GM21717 (cell line): ENCODE results near the gene ERC2.

Experiments
- ATAC-seq: cut with Tn5 transposase; IDR thresholded peaks from one replicate; pipeline ENCODE4 v1.9.1; 2021; ENCODE audit warnings: mild to moderate bottlenecking, moderate library complexity; ENCODE audit not compliant: unreplicated experiment

The ERC2 gene

DNA sequence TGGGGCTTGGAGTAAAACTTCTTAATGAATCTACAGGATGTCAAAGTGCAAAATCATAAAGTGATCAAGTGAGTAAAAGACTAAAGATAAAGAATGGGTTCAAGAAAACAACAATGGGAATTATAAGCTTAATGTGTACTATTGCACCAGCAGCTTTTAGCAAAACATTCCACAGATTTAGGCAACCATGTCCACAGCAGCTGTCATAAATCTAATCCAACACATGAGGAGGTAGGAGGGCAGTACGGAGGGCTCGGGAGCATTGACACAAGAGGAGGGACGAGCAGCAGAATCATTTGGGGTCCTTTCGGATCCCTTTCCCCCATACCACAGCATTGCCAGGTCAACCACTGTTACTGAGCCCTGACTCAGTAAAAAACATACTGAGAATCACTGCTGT lies 516.9 kb downstream of the ERC2 start:
- ATAC-seq = no peak

DNA sequence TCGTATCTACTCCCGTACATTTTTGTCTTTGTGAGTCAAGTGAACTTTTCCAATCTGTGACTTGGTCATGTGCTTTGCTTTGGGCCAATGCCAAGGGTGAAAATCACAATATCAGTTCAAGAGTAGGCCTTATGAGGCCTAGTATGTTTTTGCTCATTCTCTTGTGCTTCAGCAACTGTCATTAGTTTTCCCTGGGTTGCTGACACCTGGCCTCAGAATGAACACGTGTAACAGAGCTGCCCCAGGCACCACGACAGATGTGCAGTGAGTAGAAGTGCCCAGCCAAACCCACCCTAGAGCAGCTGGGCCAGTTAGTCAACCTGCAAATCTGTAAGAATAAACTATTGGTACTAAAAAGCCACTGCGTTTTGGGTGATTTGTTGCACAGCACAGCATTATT lies 520.9 kb downstream of the ERC2 start:
- no peak for ATAC-seq

DNA sequence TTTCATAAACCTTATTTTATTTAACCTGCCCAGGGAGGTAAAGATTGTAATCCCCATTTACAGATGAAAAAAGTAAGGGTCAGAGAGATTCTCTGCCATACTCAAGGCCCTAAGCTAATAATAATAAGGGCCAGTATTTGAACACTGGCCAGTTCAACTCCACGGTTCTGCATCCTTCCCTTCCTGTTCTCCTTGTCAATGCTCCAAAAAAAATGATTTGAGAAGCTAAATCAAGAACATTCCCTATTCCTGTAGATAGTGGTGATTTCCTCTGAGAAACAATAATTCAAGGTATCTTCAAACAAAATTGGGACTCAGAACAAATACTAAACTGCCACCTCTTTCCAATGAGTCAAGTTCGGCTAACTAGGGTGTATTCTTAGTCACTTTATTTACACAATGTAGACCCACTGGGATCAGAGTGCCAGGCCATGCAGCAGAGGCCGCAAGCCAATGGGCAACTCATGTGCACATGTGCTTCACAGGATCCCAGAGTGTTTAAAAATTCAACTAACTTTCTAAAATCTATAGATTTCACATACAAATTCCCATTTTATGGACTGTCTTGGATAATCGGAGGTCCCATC lies 521.6 kb downstream of the ERC2 start:
- ATAC-seq = no peak

DNA sequence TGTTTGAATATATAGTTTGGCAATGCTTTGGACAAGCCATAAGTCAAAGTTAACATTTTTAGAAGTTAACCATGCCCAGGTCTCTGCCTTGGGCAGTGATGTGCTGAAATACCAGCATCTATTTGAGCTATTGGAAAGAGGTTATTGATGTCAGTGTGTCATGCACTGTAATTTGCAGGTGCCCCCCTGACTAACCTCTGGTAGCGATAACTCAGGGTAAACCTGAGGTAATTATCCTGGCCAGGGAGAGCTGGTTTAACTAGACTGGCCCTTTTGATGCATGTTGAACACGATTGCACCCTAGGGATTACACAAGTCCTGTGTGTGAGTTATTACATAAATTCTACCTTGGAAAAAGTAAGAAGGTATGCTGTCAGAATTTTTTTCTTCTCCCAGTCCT lies 525.4 kb downstream of the ERC2 start:
- no peak for ATAC-seq

- ATAC-seq = no peak
Measured at GRCh38 chr3:55939287-55939686, 529.0 kb downstream of the ERC2 start.

GRCh38 chr3:55937301-55937700 lies 531.0 kb downstream of the ERC2 start:
- no peak for ATAC-seq

DNA sequence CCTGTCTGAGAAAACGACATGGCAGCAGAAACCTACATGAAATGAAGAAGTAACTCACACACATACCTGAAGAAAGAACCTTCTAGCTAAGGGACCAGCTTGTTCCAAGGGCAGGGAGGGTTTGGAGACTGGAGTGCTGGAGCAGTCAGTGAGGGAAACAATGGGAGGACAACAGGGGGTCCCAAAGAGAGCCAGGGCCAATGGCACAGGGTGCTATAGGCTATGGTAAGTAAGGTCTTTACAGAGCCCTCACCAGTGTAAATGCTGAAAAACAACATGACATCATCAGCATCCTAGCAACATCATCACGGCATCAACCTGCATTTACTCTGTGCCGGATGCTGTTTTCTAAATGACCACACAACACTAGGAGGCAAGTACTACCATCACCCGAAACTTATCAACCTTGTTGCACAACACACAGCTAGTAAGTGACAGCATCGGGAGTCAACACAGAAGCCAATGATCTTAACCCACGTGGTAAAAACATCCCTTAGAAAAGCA lies 531.7 kb downstream of the ERC2 start:
- ATAC-seq = no peak

- ATAC-seq = no peak
Measured at GRCh38 chr3:55935241-55935640, 533.0 kb downstream of the ERC2 start.

DNA sequence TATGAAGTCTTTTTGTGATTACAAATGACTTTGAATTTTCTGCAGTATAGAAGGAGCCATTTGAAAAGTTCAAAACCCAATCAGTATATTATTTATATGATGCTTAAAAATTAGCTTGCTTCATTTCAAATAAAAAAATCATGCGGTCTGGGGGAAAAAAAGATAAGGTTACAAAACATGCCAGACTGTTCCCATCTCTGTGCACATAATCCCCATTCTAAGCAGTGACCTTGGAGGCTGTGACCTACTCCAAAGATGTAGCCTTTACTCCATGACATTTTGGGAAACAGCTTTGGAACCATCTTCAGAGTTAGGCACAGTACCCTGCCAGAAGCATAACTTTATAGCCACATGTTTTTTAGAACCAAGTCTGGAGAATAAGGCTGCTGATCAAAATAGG lies 533.5 kb downstream of the ERC2 start:
- no peak for ATAC-seq

DNA sequence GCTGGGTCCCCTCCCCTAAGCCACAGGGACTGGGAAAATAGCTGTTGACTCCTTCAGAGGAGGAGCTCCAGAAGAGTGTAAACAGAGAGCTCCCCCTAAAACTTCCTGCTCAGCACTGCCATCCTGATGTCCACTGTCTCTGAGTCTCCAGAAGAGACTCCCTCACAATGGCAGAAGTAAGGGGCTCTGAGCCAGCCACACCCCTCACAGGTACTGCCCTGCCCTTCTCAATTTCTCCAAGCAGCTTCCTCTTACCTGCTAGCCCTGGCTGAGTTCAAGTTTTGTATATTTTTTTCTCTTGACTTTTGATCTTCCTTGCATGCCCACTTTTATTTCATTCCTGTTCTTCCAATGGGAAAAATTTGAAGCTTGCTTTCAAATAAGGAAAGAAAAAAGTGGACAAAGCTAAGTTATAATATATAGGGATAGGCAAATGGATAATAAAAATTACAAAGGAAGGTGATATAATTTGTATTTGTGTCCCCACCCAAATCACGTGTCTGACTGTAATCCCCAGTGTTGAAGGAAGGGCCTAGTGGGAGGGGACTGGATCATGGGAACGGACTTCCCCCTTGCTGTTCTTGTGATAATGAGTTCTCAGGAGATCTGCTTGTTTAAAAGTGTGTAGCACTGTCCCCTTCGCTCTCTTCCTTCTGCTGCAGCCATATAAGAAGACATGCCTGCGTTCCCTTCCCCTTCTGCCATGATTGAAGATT lies 539.0 kb downstream of the ERC2 start:
- no peak for ATAC-seq

DNA sequence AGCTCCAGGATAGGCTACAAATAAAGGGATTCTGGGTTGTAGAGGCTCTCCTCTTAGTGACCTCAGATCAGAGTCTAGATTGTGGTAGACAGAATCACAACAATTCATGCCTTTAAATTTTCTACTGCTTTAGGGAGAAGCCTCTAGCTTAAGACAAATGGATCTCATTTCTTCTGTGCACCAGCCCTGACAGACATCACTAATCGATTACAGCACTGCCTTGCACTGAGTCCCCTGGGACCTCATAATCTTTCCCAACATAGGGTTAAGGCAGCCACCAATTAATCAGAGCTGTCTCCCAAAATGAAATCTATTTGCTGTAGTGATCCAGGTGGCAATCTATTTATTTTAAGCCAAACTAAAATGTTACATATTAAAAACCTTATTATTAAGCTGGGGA lies 544.6 kb downstream of the ERC2 start:
- ATAC-seq = no peak

DNA sequence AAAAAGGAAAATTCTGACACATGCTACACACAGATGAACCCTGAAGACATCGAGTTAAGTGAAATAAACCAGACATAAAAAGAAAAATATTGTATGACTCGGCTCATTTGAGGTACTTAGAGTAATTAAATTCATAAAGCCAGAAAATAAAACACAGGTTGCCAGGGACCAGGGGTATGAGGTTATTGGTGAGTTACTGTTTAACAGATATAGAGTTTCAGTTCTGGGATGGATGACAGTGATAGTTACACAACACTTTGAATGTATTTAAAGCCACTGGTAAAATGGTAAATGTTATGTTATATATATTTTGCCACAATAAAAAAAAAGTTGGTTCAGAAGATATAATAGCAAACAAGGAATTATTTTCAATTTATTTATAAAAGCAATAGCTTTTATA lies 545.1 kb downstream of the ERC2 start:
- no peak for ATAC-seq

GRCh38 chr3:55912880-55913279 lies 555.4 kb downstream of the ERC2 start:
- ATAC-seq = no peak

DNA sequence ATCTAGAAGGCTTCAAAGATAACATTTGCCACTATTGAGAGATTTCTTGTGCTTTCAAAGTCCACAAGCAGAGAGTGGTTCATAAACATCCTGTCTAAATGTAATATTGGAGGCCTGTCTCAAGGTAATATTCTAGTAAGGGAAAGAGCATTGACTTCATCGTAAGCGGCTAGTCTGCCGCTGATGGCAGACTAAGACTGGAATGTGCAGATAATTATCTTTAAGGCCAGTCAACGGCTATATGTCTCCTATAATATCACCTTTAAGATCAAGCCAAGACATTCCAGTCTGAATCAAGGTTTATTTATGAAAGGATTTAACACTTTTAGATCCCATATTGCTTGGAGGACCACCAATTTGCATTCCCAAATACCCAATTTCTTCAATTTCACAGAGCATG lies 557.0 kb downstream of the ERC2 start:
- ATAC-seq = no peak

GRCh38 chr3:55910543-55910942 lies 557.7 kb downstream of the ERC2 start:
- no peak for ATAC-seq

- ATAC-seq = no peak
Measured at GRCh38 chr3:55909373-55909772, 558.9 kb downstream of the ERC2 start.

- ATAC-seq = no peak
Measured at GRCh38 chr3:55907616-55908015, 560.7 kb downstream of the ERC2 start.

GRCh38 chr3:55906896-55907295 lies 561.4 kb downstream of the ERC2 start:
- ATAC-seq = no peak

DNA sequence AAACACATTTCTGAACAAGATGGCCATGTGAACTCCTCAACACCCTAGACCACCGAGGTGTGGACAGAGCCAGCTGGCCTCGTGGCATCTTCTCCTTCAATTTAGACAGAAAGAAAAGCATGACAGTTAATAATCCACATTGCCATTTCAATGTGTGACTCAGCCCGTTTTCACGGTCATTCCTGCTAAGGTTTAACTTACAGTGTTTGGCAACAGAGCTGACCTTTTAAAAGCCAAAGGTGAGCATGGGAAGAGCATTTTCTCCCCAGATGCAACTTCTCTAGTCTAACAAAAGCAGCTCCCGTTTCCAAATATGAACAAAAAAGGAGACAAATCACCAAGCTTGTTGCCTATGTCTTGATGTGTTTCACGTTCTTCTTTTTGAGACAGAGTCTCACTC lies 563.6 kb downstream of the ERC2 start:
- ATAC-seq = no peak

- no peak for ATAC-seq
Measured at GRCh38 chr3:55903680-55904079, 564.6 kb downstream of the ERC2 start.

DNA sequence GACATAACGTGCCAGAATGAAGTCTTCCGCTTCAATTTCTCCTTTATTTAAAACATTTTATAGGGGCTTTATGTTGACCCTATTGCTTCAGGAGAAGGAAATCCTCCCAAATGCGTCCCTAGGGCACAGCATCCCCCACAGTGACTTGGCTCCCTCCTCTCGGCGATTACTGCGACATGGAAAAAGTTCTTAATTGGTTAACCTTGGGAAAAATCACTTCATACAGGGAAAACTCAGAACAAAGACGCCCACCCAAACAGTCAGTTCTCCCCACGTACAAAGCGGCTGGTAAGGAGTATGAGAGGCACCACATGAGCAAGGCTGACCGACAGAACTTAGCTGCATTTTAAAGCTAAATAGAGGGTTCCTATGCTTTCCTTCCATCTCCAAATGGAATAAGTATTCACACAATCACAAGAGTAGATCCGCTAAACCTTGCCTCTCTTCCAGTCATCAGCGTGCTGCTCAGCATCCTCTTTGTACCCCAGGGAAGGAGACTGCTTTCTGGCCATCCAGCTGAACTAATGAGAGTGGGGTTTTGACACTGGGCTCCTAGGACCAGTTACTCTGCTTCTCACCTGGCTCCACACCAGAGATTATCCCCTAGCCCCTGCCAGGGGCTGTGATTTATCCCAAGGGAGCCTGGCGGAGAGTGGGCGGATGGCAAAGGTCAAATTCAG lies 565.9 kb downstream of the ERC2 start:
- no peak for ATAC-seq

- no peak for ATAC-seq
Measured at GRCh38 chr3:55899887-55900286, 568.4 kb downstream of the ERC2 start.
